PC-3 (cell line): ENCODE measurements around the gene MBOAT7. TPM values are rescaled to one million over a fixed set of nuclear protein-coding genes. Genes with fewer than 3 reads are reported as not detected.

Experiments
- ATAC-seq: fragments of 200-7000 bp; cut with Tn5 transposase; 2 replicates; pipeline ENCODE4 v1.9.1; 2020; ENCODE audit warnings: mild to moderate bottlenecking, moderate library complexity
- BruUV-seq: library from RNA; stranded (reverse); fragments of 400-500 nt; replicated peaks from 2 replicates; lab custom pipeline; 2021; lab: Mats Ljungman, UMichigan
- CTCF ChIA-PET: fragments of 300-600 bp; sonication (Branson Sonifier 250); formaldehyde crosslinking; loops from one replicate; lab custom pipeline; 2022; ENCODE audit warnings: antibody characterized with exemption; lab: Charles Lee
- POLR2A ChIA-PET: fragments of 300-600 bp; sonication (Branson Sonifier 250); formaldehyde crosslinking; loops from one replicate; lab custom pipeline; 2022; ENCODE audit warnings: antibody characterized with exemption; ENCODE audit not compliant: unreplicated experiment; lab: Charles Lee
- DNase-seq: peaks from one replicate; pipeline ENCODE4 v3.0.0-alpha.2; 2015
- H2AFZ ChIP-seq: fragments of 300-600 bp; sonication (generic); 2 replicates; pipeline ENCODE4 v1.6.0; 2016; ENCODE audit warnings: antibody characterized with exemption, low read length
- H3F3A ChIP-seq: fragments of 300-600 bp; sonication (generic); one replicate; pipeline ENCODE4 v1.6.0; 2017; ENCODE audit warnings: antibody characterized with exemption, low read length, control low read depth, mild to moderate bottlenecking; ENCODE audit not compliant: unreplicated experiment
- H3K27ac ChIP-seq: fragments of 300-600 bp; sonication (generic); 2 replicates; pipeline ENCODE4 v1.5.1; 2016; ENCODE audit warnings: mild to moderate bottlenecking, low read length
- H3K27me3 ChIP-seq: fragments of 300-600 bp; sonication (generic); 2 replicates; pipeline ENCODE4 v1.6.1; 2016; ENCODE audit warnings: low read length, mixed read lengths
- H3K36me3 ChIP-seq: fragments of 300-600 bp; sonication (generic); 2 replicates; pipeline ENCODE4 v1.6.1; 2016; ENCODE audit warnings: low read depth, mixed run types, low read length, mixed read lengths
- H3K4me1 ChIP-seq: fragments of 300-600 bp; sonication (generic); 2 replicates; pipeline ENCODE4 v1.5.1; 2016; ENCODE audit warnings: low read length; ENCODE audit not compliant: insufficient read depth
- H3K4me2 ChIP-seq: fragments of 300-600 bp; sonication (generic); 2 replicates; pipeline ENCODE4 v1.6.0; 2016; ENCODE audit warnings: low read length
- H3K4me3 ChIP-seq: fragments of 300-600 bp; sonication (generic); 2 replicates; pipeline ENCODE4 v1.5.1; 2016; ENCODE audit warnings: mild to moderate bottlenecking, low read length, mixed read lengths
- H3K79me2 ChIP-seq: fragments of 300-600 bp; sonication (generic); 2 replicates; pipeline ENCODE4 v1.6.1; 2017; ENCODE audit warnings: low read length, mixed read lengths
- H3K9ac ChIP-seq: fragments of 300-600 bp; sonication (generic); 2 replicates; pipeline ENCODE4 v1.6.0; 2016; ENCODE audit warnings: mild to moderate bottlenecking, low read length
- H3K9me2 ChIP-seq: fragments of 300-600 bp; sonication (generic); replicated peaks from 2 replicates; pipeline ENCODE4 v1.6.1; 2016; ENCODE audit warnings: mixed run types, low read length, mixed read lengths
- H3K9me3 ChIP-seq: fragments of 300-600 bp; sonication (generic); 2 replicates; pipeline ENCODE4 v1.6.1; 2016; ENCODE audit warnings: low read length, mixed read lengths
- H4K20me1 ChIP-seq: fragments of 300-600 bp; sonication (generic); 2 replicates; pipeline ENCODE4 v1.6.1; 2016; ENCODE audit warnings: low read length, mixed read lengths
- CTCF ChIP-seq: fragments of 300-600 bp; sonication (generic); conservative IDR thresholded peaks from 2 replicates; pipeline ENCODE4 v1.5.1; 2017; ENCODE audit warnings: antibody characterized with exemption, low read depth, mild to moderate bottlenecking, low read length
- EZH2 ChIP-seq: fragments of 300-600 bp; sonication (generic); IDR thresholded peaks from one replicate; pipeline ENCODE4 v1.6.1; 2017; ENCODE audit warnings: antibody characterized with exemption, mild to moderate bottlenecking, low read length; ENCODE audit not compliant: unreplicated experiment
- EZH2phosphoT487 ChIP-seq: fragments of 300-600 bp; sonication (generic); IDR thresholded peaks from 2 replicates; pipeline ENCODE4 v1.6.1; 2018; ENCODE audit warnings: mild to moderate bottlenecking, antibody characterized with exemption, low read length, borderline replicate concordance
- intact Hi-C: fragments of 100-400 bp; cut with micrococcal nuclease; formaldehyde crosslinking; loops from 2 replicates; pipeline ENCODE4 v1.9.0; 2023
- total RNA-seq: library from RNA; depleted of rRNA; stranded (reverse); fragments of >200 nt; gene quantifications from 2 replicates; pipeline ENCODE4 v1.2.3, GENCODE V29; 2014

MBOAT7 gene
- total RNA-seq, 1 experiment from 2014 or later, result 231 TPM

DNA sequence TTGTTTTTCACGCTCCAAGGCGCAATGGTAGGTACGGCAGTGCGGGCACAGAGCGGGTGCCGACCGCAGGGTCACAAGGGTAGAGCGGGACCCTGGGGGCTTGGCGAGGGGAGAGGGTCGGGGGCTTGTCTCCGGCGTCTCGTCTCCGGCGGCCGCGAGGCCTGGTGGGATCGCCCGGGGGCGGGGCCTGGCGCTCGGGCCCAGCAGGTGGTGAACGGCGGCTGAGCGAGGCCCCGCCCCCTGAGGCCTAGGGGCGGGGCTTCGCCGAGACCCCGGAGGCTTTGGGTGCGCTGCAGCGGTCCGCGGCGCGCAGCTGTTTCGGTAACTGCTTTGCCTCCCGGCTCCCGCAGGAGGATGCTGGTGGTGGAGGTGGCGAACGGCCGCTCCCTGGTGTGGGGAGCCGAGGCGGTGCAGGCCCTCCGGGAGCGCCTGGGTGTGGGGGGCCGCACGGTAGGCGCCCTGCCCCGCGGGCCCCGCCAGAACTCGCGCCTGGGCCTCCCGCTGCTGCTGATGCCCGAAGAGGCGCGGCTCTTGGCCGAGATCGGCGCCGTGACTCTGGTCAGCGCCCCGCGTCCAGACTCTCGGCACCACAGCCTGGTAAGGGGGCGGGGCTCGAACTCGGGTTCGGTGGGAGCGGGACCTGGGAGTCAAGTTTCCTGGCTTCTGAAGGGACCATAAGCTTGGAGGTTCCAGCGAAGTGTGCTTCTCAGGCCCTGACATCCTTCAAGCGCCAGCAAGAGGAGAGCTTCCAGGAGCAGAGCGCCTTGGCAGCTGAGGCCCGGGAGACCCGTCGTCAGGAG, 1.8 kb upstream of the MBOAT7 start, which contains the start of gene TSEN34:
Gene TSEN34 (plus strand): TSS at position 298 of the 800 bp plus-strand sequence. CDS start 57 bp downstream, at position 355.
- Histone ChIP-seq H3K4me3 (peak within 1 kb of the TSS; percentile 74), H2AFZ (peak within 1 kb of the TSS; percentile 87), H4K20me1 (no peaks in the 10 kb centered on the region), H3K4me2 (peak within 1 kb of the TSS; percentile 83), H3K79me2 (peaks cover 51% of the 10 kb centered on the region), H3K27ac (peak within 1 kb of the TSS; percentile 89), H3F3A (no peaks in the 10 kb centered on the region), H3K9me2 (no peaks in the 10 kb centered on the region), H3K9ac (peak within 1 kb of the TSS; percentile 91), H3K9me3 (no peaks in the 10 kb centered on the region), H3K27me3 (no peaks in the 10 kb centered on the region), H3K36me3 (peaks cover 23% of the 10 kb centered on the region; the same call in 1 of the 2 replicates), H3K4me1 (peaks cover 19% of the 10 kb centered on the region)
- BruUV-seq, result TSS peak; percentile 49
- intact Hi-C loops, result loop anchor here (2.0 kb wide), 1 partner anchor 32 kb away; the partner anchor contains the start of gene LENG1
- peak; percentile 92 for DNase-seq
- peak; percentile 27 for ATAC-seq
- POLR2A ChIA-PET, result interaction anchor here (0.6 to 3.5 kb wide), 8 partner anchors 9 to 1185 kb away, joined by 3 to 25 read pairs (median 4); partner anchors contain the start of genes CNOT3 and RPS9
- TF ChIP-seq EZH2 (no peak), CTCF (no peak), EZH2phosphoT487 (no peak)
- CTCF ChIA-PET, result no interaction called here

GRCh38 chr19:54190503-54191010, 1.2 kb upstream of the MBOAT7 start:
- peak; percentile 99 for DNase-seq
- H2AFZ ChIP-seq, result peak overlapping the region; percentile 87
- TF ChIP-seq CTCF, result no peak
- TF ChIP-seq EZH2, result no peak
- no peak for TF ChIP-seq EZH2phosphoT487
- no TSS peak for BruUV-seq
- peak; percentile 56 for ATAC-seq
- no peaks in the 10 kb centered on the region for H3K9me3 ChIP-seq
- CTCF ChIA-PET, result interaction anchor here (0.6 kb wide), 1 partner anchor 21 kb away, joined by 3 read pairs; no protein-coding TSS in a partner anchor
- H3K4me2 ChIP-seq, result peak overlapping the region; percentile 83
- peaks cover 19% of the 10 kb centered on the region for H3K4me1 ChIP-seq
- H3K36me3 ChIP-seq, result peaks cover 23% of the 10 kb centered on the region; the same call in 1 of the 2 replicates
- H4K20me1 ChIP-seq, result no peaks in the 10 kb centered on the region
- H3K9ac ChIP-seq, result peak overlapping the region; percentile 91
- no peaks in the 10 kb centered on the region for H3K9me2 ChIP-seq
- H3F3A ChIP-seq, result no peaks in the 10 kb centered on the region
- intact Hi-C loops, result loop anchor here (1.0 to 2.0 kb wide), 3 partner anchors 10 to 41 kb away; partner anchors contain the start of genes LENG1 and RPS9
- peak overlapping the region; percentile 89 for H3K27ac ChIP-seq
- no peaks in the 10 kb centered on the region for H3K27me3 ChIP-seq
- H3K4me3 ChIP-seq, result peak overlapping the region; percentile 74
- H3K79me2 ChIP-seq, result peaks cover 51% of the 10 kb centered on the region
- POLR2A ChIA-PET, result interaction anchor here (0.5 to 3.5 kb wide), 8 partner anchors 10 to 209 kb away, joined by 3 to 22 read pairs (median 4); partner anchors contain the start of genes CNOT3, LENG1 and RPS9
